HG03378 (cell line): Measurements from ENCODE around the gene POLR3B.
A peak's percentile ranks its signal among the peaks of the same experiment; 100 is the strongest.
"Not testable (repeated sequence)": the region's sequence is repeated elsewhere in the genome, so short reads cannot be mapped to it uniquely, and the experiment has no call there.

ENCODE experiments used
- ATAC-seq: cut with Tn5 transposase; IDR thresholded peaks from one replicate; pipeline ENCODE4 v1.9.1; 2021; ENCODE audit warnings: mild to moderate bottlenecking, moderate library complexity; ENCODE audit not compliant: unreplicated experiment

POLR3B gene

GRCh38 chr12:106342397-106343213 lies 14.9 kb upstream of the POLR3B start:
- no peak for ATAC-seq

GRCh38 chr12:106343214-106343528 lies 14.4 kb upstream of the POLR3B start:
- no peak for ATAC-seq

GRCh38 chr12:106344131-106344530 lies 13.4 kb upstream of the POLR3B start:
- ATAC-seq = no peak

- ATAC-seq = no peak
Observed at GRCh38 chr12:106345746-106346145, 11.8 kb upstream of the POLR3B start.

- no peak for ATAC-seq
Observed at GRCh38 chr12:106348411-106348810, 9.1 kb upstream of the POLR3B start.

- no peak for ATAC-seq
Observed at GRCh38 chr12:106353175-106353574, 4.4 kb upstream of the POLR3B start.

GRCh38 chr12:106358396-106359241 lies 1.1 kb downstream of the POLR3B start:
- ATAC-seq = peak; percentile 4

- ATAC-seq = no peak
Observed at GRCh38 chr12:106359646-106360399, 2.3 kb downstream of the POLR3B start.

GRCh38 chr12:106360400-106360994 lies 2.9 kb downstream of the POLR3B start:
- ATAC-seq = no peak

GRCh38 chr12:106362971-106363370 lies 5.4 kb downstream of the POLR3B start:
- ATAC-seq = no peak

GRCh38 chr12:106364261-106364660 lies 6.7 kb downstream of the POLR3B start:
- ATAC-seq = no peak

GRCh38 chr12:106369624-106370346 lies 12.2 kb downstream of the POLR3B start:
- ATAC-seq = no peak

- no peak for ATAC-seq
Observed at GRCh38 chr12:106378788-106379187, 21.2 kb downstream of the POLR3B start.

- ATAC-seq = no peak
Observed at GRCh38 chr12:106380954-106381353, 23.4 kb downstream of the POLR3B start.

GRCh38 chr12:106381866-106382265 lies 24.3 kb downstream of the POLR3B start:
- ATAC-seq = not testable (repeated sequence)

GRCh38 chr12:106386813-106387535 lies 29.4 kb downstream of the POLR3B start:
- no peak for ATAC-seq

- ATAC-seq = no peak
Observed at GRCh38 chr12:106387848-106388377, 30.4 kb downstream of the POLR3B start.

GRCh38 chr12:106389151-106389550 lies 31.6 kb downstream of the POLR3B start:
- no peak for ATAC-seq

- ATAC-seq = no peak
Observed at GRCh38 chr12:106392759-106393158, 35.2 kb downstream of the POLR3B start.
